Measurements from ENCODE around the gene GRIA1.

DNA sequence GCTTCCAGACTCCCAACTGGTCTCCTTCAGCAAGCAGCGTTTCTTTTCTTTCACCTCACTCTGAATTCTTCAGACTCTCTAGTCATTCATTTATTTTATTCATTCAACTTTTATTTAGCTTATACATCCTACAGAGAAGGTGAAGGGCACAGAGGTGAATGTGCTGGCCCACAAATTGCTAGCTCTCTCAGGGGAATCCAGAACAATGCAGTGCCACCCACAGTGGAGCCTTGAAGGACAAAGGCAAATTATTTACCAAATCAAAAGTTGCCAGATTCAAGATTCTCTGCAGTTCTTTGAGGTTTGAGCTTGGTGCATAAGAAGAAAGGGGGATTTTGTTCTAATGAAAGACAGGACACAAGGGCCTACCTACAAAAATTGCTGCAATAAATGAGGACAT, 29.7 kb downstream of the GRIA1 start:
- no peak for TF ChIP-seq RAD21 (IDR thresholded peaks at IDR 0.05; ENCODE audit: low read length)
- TF ChIP-seq, protein P1, sequence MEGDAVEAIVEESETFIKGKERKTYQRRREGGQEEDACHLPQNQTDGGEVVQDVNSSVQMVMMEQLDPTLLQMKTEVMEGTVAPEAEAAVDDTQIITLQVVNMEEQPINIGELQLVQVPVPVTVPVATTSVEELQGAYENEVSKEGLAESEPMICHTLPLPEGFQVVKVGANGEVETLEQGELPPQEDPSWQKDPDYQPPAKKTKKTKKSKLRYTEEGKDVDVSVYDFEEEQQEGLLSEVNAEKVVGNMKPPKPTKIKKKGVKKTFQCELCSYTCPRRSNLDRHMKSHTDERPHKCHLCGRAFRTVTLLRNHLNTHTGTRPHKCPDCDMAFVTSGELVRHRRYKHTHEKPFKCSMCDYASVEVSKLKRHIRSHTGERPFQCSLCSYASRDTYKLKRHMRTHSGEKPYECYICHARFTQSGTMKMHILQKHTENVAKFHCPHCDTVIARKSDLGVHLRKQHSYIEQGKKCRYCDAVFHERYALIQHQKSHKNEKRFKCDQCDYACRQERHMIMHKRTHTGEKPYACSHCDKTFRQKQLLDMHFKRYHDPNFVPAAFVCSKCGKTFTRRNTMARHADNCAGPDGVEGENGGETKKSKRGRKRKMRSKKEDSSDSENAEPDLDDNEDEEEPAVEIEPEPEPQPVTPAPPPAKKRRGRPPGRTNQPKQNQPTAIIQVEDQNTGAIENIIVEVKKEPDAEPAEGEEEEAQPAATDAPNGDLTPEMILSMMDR (conservative IDR thresholded peaks at IDR 0.05; ENCODE audit: low read depth, low read length): no peak
- TF ChIP-seq POLR2A (IDR thresholded peaks at IDR 0.05; ENCODE audit: low read depth, low read length): no peak
- no peak for TF ChIP-seq ELK1 (IDR thresholded peaks at IDR 0.05; ENCODE audit: borderline replicate concordance, low read depth, low read length)
- no peak for TF ChIP-seq RCOR1 (IDR thresholded peaks at IDR 0.05; ENCODE audit: insufficient replicate concordance, low read length)
- TF ChIP-seq MAZ (IDR thresholded peaks at IDR 0.05; ENCODE audit: borderline replicate concordance, low read depth, low read length): no peak
- no peak for TF ChIP-seq USF2 (IDR thresholded peaks at IDR 0.05; ENCODE audit: low read depth, low read length)
